GM23338 (cell line): Measurements from ENCODE around the gene NEURL3. TPM values are rescaled to one million over a fixed set of nuclear protein-coding genes. Genes with fewer than 3 reads are reported as not detected.
"Not testable (repeated sequence)": the region's sequence is repeated elsewhere in the genome, so short reads cannot be mapped to it uniquely, and the experiment has no call there.

Experiments
- ATAC-seq: fragments of 200-7000 bp; cut with Tn5 transposase; 3 replicates; pipeline ENCODE4 v1.9.1; 2020
- DNase-seq: peaks from one replicate; pipeline ENCODE4 v3.0.0-alpha.2; 2015; ENCODE audit warnings: low spot score
- H2AFZ ChIP-seq: fragments of 200-600 bp; sonication (generic); 2 replicates; pipeline ENCODE4 v1.8.0; 2016; ENCODE audit warnings: antibody characterized with exemption, mild to moderate bottlenecking, moderate library complexity
- H3F3A ChIP-seq: fragments of 200-600 bp; sonication (generic); replicated peaks from 2 replicates; pipeline ENCODE4 v1.8.0; 2017; ENCODE audit warnings: antibody characterized with exemption, mixed run types, low read depth
- H3K27ac ChIP-seq: fragments of 200-600 bp; sonication (generic); 2 replicates; pipeline ENCODE4 v1.6.1; 2016; ENCODE audit warnings: low read depth
- H3K27me3 ChIP-seq: fragments of 200-600 bp; sonication (generic); 2 replicates; pipeline ENCODE4 v1.8.0; 2016; ENCODE audit warnings: mild to moderate bottlenecking, mixed run types, moderate library complexity; ENCODE audit not compliant: insufficient read depth
- H3K36me3 ChIP-seq: fragments of 200-600 bp; sonication (generic); 2 replicates; pipeline ENCODE4 v1.8.0; 2016; ENCODE audit warnings: mild to moderate bottlenecking; ENCODE audit not compliant: insufficient read depth
- H3K4me1 ChIP-seq: fragments of 200-600 bp; sonication (generic); 2 replicates; pipeline ENCODE4 v1.8.0; 2016; ENCODE audit warnings: mild to moderate bottlenecking, moderate library complexity; ENCODE audit not compliant: insufficient read depth
- H3K4me2 ChIP-seq: fragments of 200-600 bp; sonication (generic); 2 replicates; pipeline ENCODE4 v1.7.1; 2017; ENCODE audit warnings: mixed run types
- H3K4me3 ChIP-seq: fragments of 200-600 bp; sonication (generic); 2 replicates; pipeline ENCODE4 v1.6.1; 2016; ENCODE audit warnings: mixed run types
- H3K79me2 ChIP-seq: fragments of 200-600 bp; sonication (generic); replicated peaks from 2 replicates; pipeline ENCODE4 v1.8.0; 2017; ENCODE audit warnings: mild to moderate bottlenecking; ENCODE audit not compliant: insufficient read depth
- H3K9me2 ChIP-seq: fragments of 200-600 bp; sonication (generic); 2 replicates; pipeline ENCODE4 v1.8.0; 2017; ENCODE audit not compliant: insufficient read depth
- H4K20me1 ChIP-seq: fragments of 200-600 bp; sonication (generic); replicated peaks from 2 replicates; pipeline ENCODE4 v1.8.0; 2017; ENCODE audit warnings: mild to moderate bottlenecking; ENCODE audit not compliant: insufficient read depth
- H3K27ac Mint-ChIP-seq: 2 replicates; pipeline ENCODE4 v1.8.0; 2020; ENCODE audit warnings: inconsistent platforms, mild to moderate bottlenecking, moderate library complexity, mixed read lengths
- H3K27me3 Mint-ChIP-seq: 3 replicates; pipeline ENCODE4 v1.8.0; 2022; ENCODE audit warnings: low read depth, mild to moderate bottlenecking, moderate library complexity, mixed read lengths, inconsistent platforms; ENCODE audit not compliant: insufficient read depth, poor library complexity
- H3K36me3 Mint-ChIP-seq: 3 replicates; pipeline ENCODE4 v1.8.0; 2021; ENCODE audit warnings: low read depth, mild to moderate bottlenecking, inconsistent platforms, moderate library complexity, mixed read lengths
- H3K4me1 Mint-ChIP-seq: 3 replicates; pipeline ENCODE4 v1.8.0; 2020; ENCODE audit warnings: mild to moderate bottlenecking, inconsistent platforms, mixed read lengths
- H3K4me3 Mint-ChIP-seq: 3 replicates; pipeline ENCODE4 v1.8.0; 2021; ENCODE audit warnings: moderate library complexity, mild to moderate bottlenecking, inconsistent platforms, mixed read lengths
- H3K9me3 Mint-ChIP-seq: 3 replicates; pipeline ENCODE4 v1.8.0; 2020; ENCODE audit warnings: moderate library complexity, mild to moderate bottlenecking, inconsistent platforms, mixed read lengths
- CREB1 ChIP-seq: fragments of 250-450 bp; sonication (Bioruptor Pico); IDR thresholded peaks from 2 replicates; pipeline ENCODE4 v1.5.0; 2020; ENCODE audit warnings: low read depth, mild to moderate bottlenecking, moderate library complexity
- EZH2phosphoT487 ChIP-seq: fragments of 200-600 bp; sonication (generic); IDR thresholded peaks from one replicate; pipeline ENCODE4 v1.8.1; 2018; ENCODE audit warnings: antibody characterized with exemption; ENCODE audit not compliant: unreplicated experiment
- JUNB ChIP-seq: IDR thresholded peaks from one replicate; pipeline ENCODE4 v1.6.1; 2016; ENCODE audit warnings: antibody characterized with exemption; ENCODE audit not compliant: unreplicated experiment
- NANOG ChIP-seq: IDR thresholded peaks from 2 replicates; pipeline ENCODE4 v1.6.1; 2016; ENCODE audit warnings: antibody characterized with exemption, borderline replicate concordance
- POLR2AphosphoS5 ChIP-seq: IDR thresholded peaks from 2 replicates; pipeline ENCODE4 v1.6.1; 2016; ENCODE audit warnings: antibody characterized with exemption, low read depth
- STAT1 ChIP-seq: IDR thresholded peaks from one replicate; pipeline ENCODE4 v1.6.1; 2016; ENCODE audit warnings: antibody characterized with exemption; ENCODE audit not compliant: unreplicated experiment
- ZNF331 ChIP-seq: fragments of 250-450 bp; sonication (Bioruptor Pico); IDR thresholded peaks from 2 replicates; pipeline ENCODE4 v1.5.0; 2020; ENCODE audit warnings: low read depth, mild to moderate bottlenecking, moderate library complexity
- polyA plus RNA-seq: library from polyadenylated mRNA; unstranded; fragments of >200 nt; fragmentation: Nextera tagmentation; extraction: Ambion mirVana; gene quantifications from 2 replicates; pipeline ENCODE4 v1.2.1, GENCODE V29; 2016
- total RNA-seq: library from RNA; depleted of rRNA; stranded (reverse); fragments of >200 nt; shearing (Covaris generic); gene quantifications from 2 replicates; pipeline ENCODE4 v1.2.3, GENCODE V29; 2014
- TF ChIP-seq, protein P1 (sequence below): fragments of 250-450 bp; sonication (Bioruptor Pico); IDR thresholded peaks from 2 replicates; pipeline ENCODE4 v1.5.0; 2020; ENCODE audit warnings: mild to moderate bottlenecking, moderate library complexity
- TF ChIP-seq, protein P2 (sequence below), 2 experiments: fragments of 200-600 bp in 1 of 2; sonication (generic) in 1 of 2; conservative IDR thresholded peaks; 2 replicates each; pipeline versions ENCODE4 v1.5.1 to v1.6.1; 2016 to 2017; ENCODE audit warnings: antibody characterized with exemption in 2 of 2, low read depth in 2 of 2, mild to moderate bottlenecking in 2 of 2, moderate library complexity in 1 of 2
- TF ChIP-seq, protein P3 (sequence below): IDR thresholded peaks from 2 replicates; pipeline ENCODE4 v1.6.1; 2016; ENCODE audit warnings: antibody characterized with exemption

Gene NEURL3
- total and polyA plus RNA-seq, 2 experiments from 2014 or later, result 0.21 TPM; not detected in 1

DNA sequence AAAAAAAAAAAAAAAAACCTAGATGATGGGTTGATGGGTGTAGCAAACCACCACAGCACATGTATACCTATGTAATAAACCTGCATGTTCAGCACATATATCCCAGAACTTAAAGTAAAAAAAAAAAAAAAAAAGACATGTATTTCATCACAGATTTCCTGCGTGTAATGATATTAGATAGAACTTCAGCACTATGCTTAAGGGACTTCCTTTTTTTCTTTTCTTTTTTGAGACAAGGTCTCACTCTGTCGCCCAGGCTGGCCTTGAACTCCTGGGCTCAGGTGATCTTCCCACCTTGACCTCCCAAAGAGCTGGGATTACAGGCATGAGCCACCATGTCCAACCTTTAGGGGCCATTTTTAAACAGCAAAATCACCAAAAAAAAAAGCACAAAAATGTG is 42.0 kb downstream of the NEURL3 start (continued):
- TF ChIP-seq, protein P1, sequence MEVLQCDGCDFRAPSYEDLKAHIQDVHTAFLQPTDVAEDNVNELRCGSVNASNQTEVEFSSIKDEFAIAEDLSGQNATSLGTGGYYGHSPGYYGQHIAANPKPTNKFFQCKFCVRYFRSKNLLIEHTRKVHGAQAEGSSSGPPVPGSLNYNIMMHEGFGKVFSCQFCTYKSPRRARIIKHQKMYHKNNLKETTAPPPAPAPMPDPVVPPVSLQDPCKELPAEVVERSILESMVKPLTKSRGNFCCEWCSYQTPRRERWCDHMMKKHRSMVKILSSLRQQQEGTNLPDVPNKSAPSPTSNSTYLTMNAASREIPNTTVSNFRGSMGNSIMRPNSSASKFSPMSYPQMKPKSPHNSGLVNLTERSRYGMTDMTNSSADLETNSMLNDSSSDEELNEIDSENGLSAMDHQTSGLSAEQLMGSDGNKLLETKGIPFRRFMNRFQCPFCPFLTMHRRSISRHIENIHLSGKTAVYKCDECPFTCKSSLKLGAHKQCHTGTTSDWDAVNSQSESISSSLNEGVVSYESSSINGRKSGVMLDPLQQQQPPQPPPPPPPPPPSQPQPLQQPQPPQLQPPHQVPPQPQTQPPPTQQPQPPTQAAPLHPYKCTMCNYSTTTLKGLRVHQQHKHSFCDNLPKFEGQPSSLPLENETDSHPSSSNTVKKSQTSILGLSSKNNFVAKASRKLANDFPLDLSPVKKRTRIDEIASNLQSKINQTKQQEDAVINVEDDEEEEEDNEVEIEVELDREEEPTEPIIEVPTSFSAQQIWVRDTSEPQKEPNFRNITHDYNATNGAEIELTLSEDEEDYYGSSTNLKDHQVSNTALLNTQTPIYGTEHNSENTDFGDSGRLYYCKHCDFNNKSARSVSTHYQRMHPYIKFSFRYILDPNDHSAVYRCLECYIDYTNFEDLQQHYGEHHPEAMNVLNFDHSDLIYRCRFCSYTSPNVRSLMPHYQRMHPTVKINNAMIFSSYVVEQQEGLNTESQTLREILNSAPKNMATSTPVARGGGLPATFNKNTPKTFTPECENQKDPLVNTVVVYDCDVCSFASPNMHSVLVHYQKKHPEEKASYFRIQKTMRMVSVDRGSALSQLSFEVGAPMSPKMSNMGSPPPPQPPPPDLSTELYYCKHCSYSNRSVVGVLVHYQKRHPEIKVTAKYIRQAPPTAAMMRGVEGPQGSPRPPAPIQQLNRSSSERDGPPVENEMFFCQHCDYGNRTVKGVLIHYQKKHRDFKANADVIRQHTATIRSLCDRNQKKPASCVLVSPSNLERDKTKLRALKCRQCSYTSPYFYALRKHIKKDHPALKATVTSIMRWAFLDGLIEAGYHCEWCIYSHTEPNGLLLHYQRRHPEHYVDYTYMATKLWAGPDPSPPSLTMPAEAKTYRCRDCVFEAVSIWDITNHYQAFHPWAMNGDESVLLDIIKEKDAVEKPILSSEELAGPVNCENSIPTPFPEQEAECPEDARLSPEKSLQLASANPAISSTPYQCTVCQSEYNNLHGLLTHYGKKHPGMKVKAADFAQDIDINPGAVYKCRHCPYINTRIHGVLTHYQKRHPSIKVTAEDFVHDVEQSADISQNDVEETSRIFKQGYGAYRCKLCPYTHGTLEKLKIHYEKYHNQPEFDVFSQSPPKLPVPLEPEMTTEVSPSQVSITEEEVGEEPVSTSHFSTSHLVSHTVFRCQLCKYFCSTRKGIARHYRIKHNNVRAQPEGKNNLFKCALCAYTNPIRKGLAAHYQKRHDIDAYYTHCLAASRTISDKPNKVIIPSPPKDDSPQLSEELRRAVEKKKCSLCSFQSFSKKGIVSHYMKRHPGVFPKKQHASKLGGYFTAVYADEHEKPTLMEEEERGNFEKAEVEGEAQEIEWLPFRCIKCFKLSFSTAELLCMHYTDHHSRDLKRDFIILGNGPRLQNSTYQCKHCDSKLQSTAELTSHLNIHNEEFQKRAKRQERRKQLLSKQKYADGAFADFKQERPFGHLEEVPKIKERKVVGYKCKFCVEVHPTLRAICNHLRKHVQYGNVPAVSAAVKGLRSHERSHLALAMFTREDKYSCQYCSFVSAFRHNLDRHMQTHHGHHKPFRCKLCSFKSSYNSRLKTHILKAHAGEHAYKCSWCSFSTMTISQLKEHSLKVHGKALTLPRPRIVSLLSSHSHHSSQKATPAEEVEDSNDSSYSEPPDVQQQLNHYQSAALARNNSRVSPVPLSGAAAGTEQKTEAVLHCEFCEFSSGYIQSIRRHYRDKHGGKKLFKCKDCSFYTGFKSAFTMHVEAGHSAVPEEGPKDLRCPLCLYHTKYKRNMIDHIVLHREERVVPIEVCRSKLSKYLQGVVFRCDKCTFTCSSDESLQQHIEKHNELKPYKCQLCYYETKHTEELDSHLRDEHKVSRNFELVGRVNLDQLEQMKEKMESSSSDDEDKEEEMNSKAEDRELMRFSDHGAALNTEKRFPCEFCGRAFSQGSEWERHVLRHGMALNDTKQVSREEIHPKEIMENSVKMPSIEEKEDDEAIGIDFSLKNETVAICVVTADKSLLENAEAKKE (CRISPR knock-in tag), result no peak
- TF ChIP-seq EZH2phosphoT487, result no peak
- TF ChIP-seq ZNF331 (CRISPR knock-in tag), result no peak
- TF ChIP-seq JUNB, result no peak
- TF ChIP-seq NANOG, result no peak
- TF ChIP-seq STAT1, result no peak
- TF ChIP-seq, protein P2, sequence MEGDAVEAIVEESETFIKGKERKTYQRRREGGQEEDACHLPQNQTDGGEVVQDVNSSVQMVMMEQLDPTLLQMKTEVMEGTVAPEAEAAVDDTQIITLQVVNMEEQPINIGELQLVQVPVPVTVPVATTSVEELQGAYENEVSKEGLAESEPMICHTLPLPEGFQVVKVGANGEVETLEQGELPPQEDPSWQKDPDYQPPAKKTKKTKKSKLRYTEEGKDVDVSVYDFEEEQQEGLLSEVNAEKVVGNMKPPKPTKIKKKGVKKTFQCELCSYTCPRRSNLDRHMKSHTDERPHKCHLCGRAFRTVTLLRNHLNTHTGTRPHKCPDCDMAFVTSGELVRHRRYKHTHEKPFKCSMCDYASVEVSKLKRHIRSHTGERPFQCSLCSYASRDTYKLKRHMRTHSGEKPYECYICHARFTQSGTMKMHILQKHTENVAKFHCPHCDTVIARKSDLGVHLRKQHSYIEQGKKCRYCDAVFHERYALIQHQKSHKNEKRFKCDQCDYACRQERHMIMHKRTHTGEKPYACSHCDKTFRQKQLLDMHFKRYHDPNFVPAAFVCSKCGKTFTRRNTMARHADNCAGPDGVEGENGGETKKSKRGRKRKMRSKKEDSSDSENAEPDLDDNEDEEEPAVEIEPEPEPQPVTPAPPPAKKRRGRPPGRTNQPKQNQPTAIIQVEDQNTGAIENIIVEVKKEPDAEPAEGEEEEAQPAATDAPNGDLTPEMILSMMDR (conservative IDR thresholded peaks at IDR 0.05; ENCODE audit: low read depth in 2 of 2), result no peak
- TF ChIP-seq POLR2AphosphoS5, result no peak
- TF ChIP-seq, protein P3, sequence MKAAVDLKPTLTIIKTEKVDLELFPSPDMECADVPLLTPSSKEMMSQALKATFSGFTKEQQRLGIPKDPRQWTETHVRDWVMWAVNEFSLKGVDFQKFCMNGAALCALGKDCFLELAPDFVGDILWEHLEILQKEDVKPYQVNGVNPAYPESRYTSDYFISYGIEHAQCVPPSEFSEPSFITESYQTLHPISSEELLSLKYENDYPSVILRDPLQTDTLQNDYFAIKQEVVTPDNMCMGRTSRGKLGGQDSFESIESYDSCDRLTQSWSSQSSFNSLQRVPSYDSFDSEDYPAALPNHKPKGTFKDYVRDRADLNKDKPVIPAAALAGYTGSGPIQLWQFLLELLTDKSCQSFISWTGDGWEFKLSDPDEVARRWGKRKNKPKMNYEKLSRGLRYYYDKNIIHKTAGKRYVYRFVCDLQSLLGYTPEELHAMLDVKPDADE, result no peak
- TF ChIP-seq CREB1, result no peak

DNA sequence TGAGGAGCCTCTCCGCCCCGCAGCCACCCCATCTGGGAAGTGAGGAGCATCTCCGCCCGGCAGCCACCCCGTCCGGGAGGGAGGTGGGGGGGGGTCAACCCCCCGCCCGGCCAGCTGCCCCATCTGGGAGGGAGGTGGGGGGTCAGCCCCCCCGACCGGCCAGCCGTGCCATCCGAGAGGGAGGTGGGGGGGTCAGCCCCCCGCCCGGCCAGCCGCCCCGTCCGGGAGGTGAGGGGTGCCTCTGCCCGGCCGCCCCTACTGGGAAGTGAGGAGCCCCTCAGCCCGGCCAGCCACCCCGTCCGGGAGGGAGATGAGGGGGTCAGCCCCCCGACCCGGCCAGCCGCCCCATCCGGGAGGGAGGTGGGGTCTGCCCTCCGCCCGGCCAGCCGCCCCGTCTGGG is 43.5 kb downstream of the NEURL3 start:
- not testable (repeated sequence) for H3K27ac ChIP-seq, H3K27ac Mint-ChIP-seq, H3K79me2 ChIP-seq, H3F3A ChIP-seq, H3K36me3 Mint-ChIP-seq, H3K4me1 ChIP-seq, ATAC-seq, H4K20me1 ChIP-seq, H3K4me3 Mint-ChIP-seq, H3K27me3 ChIP-seq, H3K36me3 ChIP-seq, DNase-seq, H3K4me3 ChIP-seq, H3K4me1 Mint-ChIP-seq, H3K9me2 ChIP-seq, H3K9me3 Mint-ChIP-seq, H3K4me2 ChIP-seq, H2AFZ ChIP-seq, H3K27me3 Mint-ChIP-seq
